H9 (cell line): Measurements from ENCODE around the gene FAM110A. TPM values are rescaled to one million over a fixed set of nuclear protein-coding genes. Genes with fewer than 3 reads are reported as not detected.

Experiments used
- DNase-seq: peaks from one replicate; pipeline ENCODE4 v3.0.0-alpha.2; 2017
- H2AFZ ChIP-seq: one replicate; pipeline ENCODE4 v1.6.1; 2013; ENCODE audit warnings: mild to moderate bottlenecking, low read length, control low read depth, moderate library complexity
- H2AK5ac ChIP-seq: 2 replicates; pipeline ENCODE4 v1.6.1; 2013; ENCODE audit warnings: low read length, control low read depth, mixed read lengths; ENCODE audit not compliant: insufficient read length
- H2BK120ac ChIP-seq: one replicate; pipeline ENCODE4 v1.6.1; 2013; ENCODE audit warnings: low read depth, mild to moderate bottlenecking, low read length, control low read depth, inconsistent platforms; ENCODE audit not compliant: poor library complexity, severe bottlenecking
- H2BK12ac ChIP-seq: 2 replicates; pipeline ENCODE4 v1.6.1; 2013; ENCODE audit warnings: low read length, control low read depth, mixed read lengths, low read depth; ENCODE audit not compliant: insufficient read length
- H2BK15ac ChIP-seq: 2 replicates; pipeline ENCODE4 v1.6.1; 2013; ENCODE audit warnings: low read depth, low read length, control low read depth
- H2BK20ac ChIP-seq: one replicate; pipeline ENCODE4 v1.6.1; 2013; ENCODE audit warnings: low read depth, mild to moderate bottlenecking, low read length, control low read depth, inconsistent platforms; ENCODE audit not compliant: poor library complexity, severe bottlenecking
- H2BK5ac ChIP-seq: 2 replicates; pipeline ENCODE4 v1.6.1; 2013; ENCODE audit warnings: low read length, control low read depth, mixed read lengths; ENCODE audit not compliant: insufficient read length
- H3K14ac ChIP-seq: 2 replicates; pipeline ENCODE4 v1.6.1; 2013; ENCODE audit warnings: low read length, control low read depth; ENCODE audit not compliant: insufficient read depth
- H3K18ac ChIP-seq: 2 replicates; pipeline ENCODE4 v1.6.1; 2013; ENCODE audit warnings: low read depth, mild to moderate bottlenecking, mixed read lengths, low read length, control low read depth; ENCODE audit not compliant: insufficient read length
- H3K23ac ChIP-seq: 2 replicates; pipeline ENCODE4 v1.6.1; 2013; ENCODE audit warnings: low read length, control low read depth, mixed read lengths, low read depth; ENCODE audit not compliant: insufficient read length
- H3K23me2 ChIP-seq: 2 replicates; pipeline ENCODE4 v1.6.1; 2013; ENCODE audit warnings: low read depth, mild to moderate bottlenecking, mixed read lengths, low read length, control low read depth; ENCODE audit not compliant: insufficient read length, poor library complexity, severe bottlenecking
- H3K27ac ChIP-seq: 2 replicates; pipeline ENCODE4 v1.5.1; 2013; ENCODE audit warnings: low read length, control low read depth, mixed read lengths, low read depth; ENCODE audit not compliant: insufficient read length
- H3K27me3 ChIP-seq: 2 replicates; pipeline ENCODE4 v1.6.1; 2013; ENCODE audit warnings: low read length, control low read depth, inconsistent platforms; ENCODE audit not compliant: insufficient read depth
- H3K4ac ChIP-seq: 2 replicates; pipeline ENCODE4 v1.6.1; 2013; ENCODE audit warnings: low read depth, mild to moderate bottlenecking, control low read depth, inconsistent platforms, low read length, moderate library complexity
- H3K4me1 ChIP-seq: 2 replicates; pipeline ENCODE4 v1.6.1; 2013; ENCODE audit warnings: low read length, control low read depth, inconsistent platforms; ENCODE audit not compliant: insufficient read depth
- H3K4me2 ChIP-seq: 2 replicates; pipeline ENCODE4 v1.6.1; 2013; ENCODE audit warnings: low read length, control low read depth, mixed read lengths; ENCODE audit not compliant: insufficient read length, insufficient read depth
- H3K56ac ChIP-seq: 2 replicates; pipeline ENCODE4 v1.6.1; 2013; ENCODE audit warnings: low read depth, mild to moderate bottlenecking, mixed read lengths, low read length, control low read depth; ENCODE audit not compliant: insufficient read length
- H3K79me1 ChIP-seq: 2 replicates; pipeline ENCODE4 v1.6.1; 2013; ENCODE audit warnings: low read depth, mild to moderate bottlenecking, moderate library complexity, low read length, control low read depth, inconsistent platforms; ENCODE audit not compliant: insufficient read depth, poor library complexity, severe bottlenecking
- H3K79me2 ChIP-seq: 2 replicates; pipeline ENCODE4 v1.6.1; 2013; ENCODE audit warnings: low read length, control low read depth, inconsistent platforms; ENCODE audit not compliant: insufficient read depth
- H3K9ac ChIP-seq: 2 replicates; pipeline ENCODE4 v1.6.1; 2013; ENCODE audit warnings: low read length, control low read depth, mixed read lengths; ENCODE audit not compliant: insufficient read length; ENCODE audit errors: extremely low read depth
- H3K9me3 ChIP-seq: one replicate; pipeline ENCODE4 v1.6.1; 2013; ENCODE audit warnings: low read depth, low read length, inconsistent platforms; ENCODE audit not compliant: control insufficient read depth
- H3T11ph ChIP-seq: one replicate; pipeline ENCODE4 v1.6.1; 2013; ENCODE audit warnings: mild to moderate bottlenecking, low read length, control low read depth, inconsistent platforms
- H4K20me1 ChIP-seq: one replicate; pipeline ENCODE4 v1.6.1; 2013; ENCODE audit not compliant: control insufficient read depth, insufficient read length, insufficient read depth
- H4K5ac ChIP-seq: 2 replicates; pipeline ENCODE4 v1.6.1; 2013; ENCODE audit warnings: low read depth, mild to moderate bottlenecking, mixed read lengths, low read length, control low read depth; ENCODE audit not compliant: insufficient read length
- H4K8ac ChIP-seq: replicated peaks from 2 replicates; pipeline ENCODE4 v1.6.1; 2013; ENCODE audit warnings: low read length, control low read depth, mixed read lengths, low read depth; ENCODE audit not compliant: insufficient read length
- H4K91ac ChIP-seq: 2 replicates; pipeline ENCODE4 v1.6.1; 2013; ENCODE audit warnings: low read depth, mild to moderate bottlenecking, moderate library complexity, mixed read lengths, low read length, control low read depth; ENCODE audit not compliant: insufficient read length
- H3K27ac Mint-ChIP-seq, 3 experiments: 2 replicates in 2 of 3; 3 replicates in 1 of 3; pipeline ENCODE4 v1.8.0; 2020 to 2021; ENCODE audit warnings: mixed read lengths in 3 of 3, mild to moderate bottlenecking in 1 of 3, moderate library complexity in 1 of 3
- H3K27me3 Mint-ChIP-seq: 2 replicates; pipeline ENCODE4 v1.8.0; 2021; ENCODE audit warnings: low read depth, mild to moderate bottlenecking, moderate library complexity, mixed read lengths
- H3K36me3 Mint-ChIP-seq, 3 experiments: 2 replicates in 2 of 3; 3 replicates in 1 of 3; pipeline ENCODE4 v1.8.0; 2020 to 2021; ENCODE audit warnings: low read depth in 3 of 3, mixed read lengths in 3 of 3; ENCODE audit not compliant: insufficient read depth in 1 of 3
- H3K4me1 Mint-ChIP-seq, 2 experiments: 2 replicates each; pipeline ENCODE4 v1.8.0; 2020; ENCODE audit warnings: mixed read lengths in 2 of 2
- H3K4me3 Mint-ChIP-seq, 2 experiments: 2 replicates in 1 of 2; 3 replicates in 1 of 2; pipeline ENCODE4 v1.8.0; 2020 to 2021; ENCODE audit warnings: mild to moderate bottlenecking in 2 of 2, mixed read lengths in 2 of 2, moderate library complexity in 1 of 2
- H3K9me3 Mint-ChIP-seq, 2 experiments: 2 replicates in 1 of 2; 3 replicates in 1 of 2; pipeline ENCODE4 v1.8.0; 2020; ENCODE audit warnings: mild to moderate bottlenecking in 2 of 2, mixed read lengths in 2 of 2, moderate library complexity in 1 of 2
- WGBS: extraction: QIAGEN DNeasy Blood & Tissue Kit; methylation state at CpG from one replicate; pipeline ENCODE4 v1.1.7; 2013; ENCODE audit warnings: missing lambda C conversion rate, low lambda C conversion rate, mixed read lengths; ENCODE audit not compliant: insufficient read length; ENCODE audit errors: extremely low coverage; 5-methylcytosine and 5-hydroxymethylcytosine counted together
- total RNA-seq: library from RNA; stranded (reverse); gene quantifications from 2 replicates; pipeline ENCODE4 v1.2.1, GENCODE V29; 2021
- TF ChIP-seq, protein P1 (sequence below): fragments of 200-600 bp; sonication (generic); conservative IDR thresholded peaks from 3 replicates; pipeline ENCODE4 v1.8.0; 2021; ENCODE audit warnings: antibody characterized with exemption, mild to moderate bottlenecking

FAM110A gene
- total RNA-seq, 1 experiment from 2014 or later: 10.3 TPM

DNA sequence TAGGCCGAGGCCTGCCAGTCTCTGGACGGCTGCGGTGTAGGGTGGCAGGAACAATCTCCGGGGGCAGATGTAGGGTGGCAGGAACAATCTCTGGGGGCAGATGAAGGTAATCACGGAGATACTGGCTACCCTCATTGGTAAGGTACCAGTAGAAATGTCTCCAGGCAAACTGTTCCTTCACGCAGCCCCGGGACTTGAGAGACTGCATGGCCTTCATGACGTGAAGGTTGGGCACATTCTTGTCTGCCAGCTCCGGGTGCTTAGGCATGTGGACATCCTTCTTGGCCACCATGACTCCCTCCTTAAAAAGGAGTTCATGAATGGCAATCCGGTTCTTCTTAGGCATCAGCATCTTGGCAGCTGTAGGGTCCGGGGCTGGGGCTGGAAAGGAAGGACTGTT lies 6.1 kb downstream of the FAM110A start:
- Histone ChIP-seq H3K27ac (no peak overlapping the region), H2AK5ac (no peak overlapping the region), H2BK15ac (no peak overlapping the region), H2BK120ac (no peak overlapping the region), H4K20me1 (no peaks in the 10 kb centered on the region), H3K4ac (no peak overlapping the region), H3K23ac (no peak overlapping the region), H3K4me1 (no peaks in the 10 kb centered on the region; the same call in 1 of the 2 replicates), H3K56ac (no peak overlapping the region), H3K9me3 (no peaks in the 10 kb centered on the region), H3K79me2 (no peaks in the 10 kb centered on the region), H4K5ac (no peak overlapping the region), H3K14ac (no peak overlapping the region), H4K8ac (no peak overlapping the region), H3T11ph (no peak overlapping the region), H3K27me3 (peaks cover 1% of the 10 kb centered on the region; the same call in 1 of the 2 replicates), H2BK12ac (no peak overlapping the region), H2BK5ac (no peak overlapping the region), H2AFZ (no peak overlapping the region), H3K79me1 (no peaks in the 10 kb centered on the region), H2BK20ac (no peak overlapping the region), H3K4me2 (no peak overlapping the region), H3K18ac (no peak overlapping the region), H3K9ac (no peak overlapping the region), H4K91ac (no peak overlapping the region), H3K23me2 (peaks cover 16% of the 10 kb centered on the region)
- peaks cover 47% of the 10 kb centered on the region for H3K27me3 Mint-ChIP-seq
- TF ChIP-seq, protein P1, sequence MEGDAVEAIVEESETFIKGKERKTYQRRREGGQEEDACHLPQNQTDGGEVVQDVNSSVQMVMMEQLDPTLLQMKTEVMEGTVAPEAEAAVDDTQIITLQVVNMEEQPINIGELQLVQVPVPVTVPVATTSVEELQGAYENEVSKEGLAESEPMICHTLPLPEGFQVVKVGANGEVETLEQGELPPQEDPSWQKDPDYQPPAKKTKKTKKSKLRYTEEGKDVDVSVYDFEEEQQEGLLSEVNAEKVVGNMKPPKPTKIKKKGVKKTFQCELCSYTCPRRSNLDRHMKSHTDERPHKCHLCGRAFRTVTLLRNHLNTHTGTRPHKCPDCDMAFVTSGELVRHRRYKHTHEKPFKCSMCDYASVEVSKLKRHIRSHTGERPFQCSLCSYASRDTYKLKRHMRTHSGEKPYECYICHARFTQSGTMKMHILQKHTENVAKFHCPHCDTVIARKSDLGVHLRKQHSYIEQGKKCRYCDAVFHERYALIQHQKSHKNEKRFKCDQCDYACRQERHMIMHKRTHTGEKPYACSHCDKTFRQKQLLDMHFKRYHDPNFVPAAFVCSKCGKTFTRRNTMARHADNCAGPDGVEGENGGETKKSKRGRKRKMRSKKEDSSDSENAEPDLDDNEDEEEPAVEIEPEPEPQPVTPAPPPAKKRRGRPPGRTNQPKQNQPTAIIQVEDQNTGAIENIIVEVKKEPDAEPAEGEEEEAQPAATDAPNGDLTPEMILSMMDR: no peak
- no peak overlapping the region for H3K27ac Mint-ChIP-seq
- peaks cover 21 to 23% of the 10 kb centered on the region in 2 experiments for H3K4me1 Mint-ChIP-seq
- H3K36me3 Mint-ChIP-seq: peaks cover 0 to 2% (median 0%) of the 10 kb centered on the region in 3 experiments; a peak in 3 of 7 replicates
- no peak overlapping the region; a peak in 1 of 5 replicates for H3K4me3 Mint-ChIP-seq
- no CpG with 5 or more reads among the region's 11 CpGs for WGBS
- DNase-seq: no peak
- peaks cover 0 to 3% of the 10 kb centered on the region in 2 experiments; a peak in 2 of 5 replicates for H3K9me3 Mint-ChIP-seq
